ENCODE data around the gene RNF213. TPM values are rescaled to one million over a fixed set of nuclear protein-coding genes. Genes with fewer than 3 reads are reported as not detected.
"Not testable (repeated sequence)": the region's sequence is repeated elsewhere in the genome, so short reads cannot be mapped to it uniquely, and the experiment has no call there.

The RNF213 gene
- polyA plus RNA-seq, 1 donor: 31.0 TPM

DNA sequence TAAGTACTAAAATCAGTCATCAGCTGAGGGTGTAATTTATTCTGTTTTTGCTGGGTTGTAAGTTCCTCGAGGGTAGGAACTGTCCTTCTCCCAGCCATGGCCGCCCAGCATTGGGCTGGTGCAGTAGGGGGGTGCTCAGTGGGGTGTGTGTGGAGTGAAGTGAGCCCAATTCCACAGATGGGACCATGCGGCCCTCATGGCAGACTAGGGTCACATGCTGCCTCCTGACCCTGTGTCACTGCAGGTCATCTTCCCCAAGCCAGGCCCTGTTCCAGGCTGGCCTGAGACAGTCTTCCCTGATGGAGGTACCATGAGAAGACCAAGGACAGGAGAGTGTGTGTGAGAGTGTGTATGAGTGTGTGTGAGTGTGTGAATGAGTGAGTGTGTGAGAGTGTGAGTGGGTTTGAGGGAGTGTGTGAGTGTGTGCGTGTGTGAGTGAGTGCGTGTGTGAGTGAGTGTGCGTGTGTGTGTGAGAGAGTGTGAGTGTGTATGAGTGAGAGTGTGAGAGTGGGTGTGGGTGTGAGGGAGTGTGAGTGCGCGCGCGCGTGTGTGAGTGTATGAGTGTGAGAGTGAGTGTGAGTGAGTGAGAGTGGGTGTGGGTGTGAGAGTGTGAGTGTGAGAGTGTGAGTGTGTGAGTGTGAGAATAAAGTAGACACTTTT is 36.7 kb upstream of the RNF213 start:
- DNase-seq (ENCODE audit: low read depth): no peak

DNA sequence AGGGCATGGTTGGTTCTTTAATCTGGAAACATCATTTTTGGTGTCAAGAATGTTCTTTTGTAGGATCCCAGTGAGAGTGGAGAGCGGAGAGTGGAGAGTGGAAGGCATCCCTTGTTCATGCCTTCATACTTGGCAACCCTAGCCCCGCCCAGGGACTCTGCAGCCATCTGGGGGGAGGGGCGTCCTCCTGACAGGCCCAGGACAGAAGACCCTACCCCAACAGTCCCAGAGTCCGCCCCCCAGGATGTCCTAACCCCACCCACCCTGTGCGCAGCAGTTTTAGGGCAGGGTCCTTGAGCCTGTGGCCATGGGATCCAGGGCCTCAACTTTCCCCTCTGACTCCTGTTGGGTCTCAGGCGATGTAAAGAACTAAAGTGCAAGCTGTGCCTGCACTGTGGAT is 36.0 kb upstream of the RNF213 start:
- no peak for DNase-seq (ENCODE audit: low read depth)

DNA sequence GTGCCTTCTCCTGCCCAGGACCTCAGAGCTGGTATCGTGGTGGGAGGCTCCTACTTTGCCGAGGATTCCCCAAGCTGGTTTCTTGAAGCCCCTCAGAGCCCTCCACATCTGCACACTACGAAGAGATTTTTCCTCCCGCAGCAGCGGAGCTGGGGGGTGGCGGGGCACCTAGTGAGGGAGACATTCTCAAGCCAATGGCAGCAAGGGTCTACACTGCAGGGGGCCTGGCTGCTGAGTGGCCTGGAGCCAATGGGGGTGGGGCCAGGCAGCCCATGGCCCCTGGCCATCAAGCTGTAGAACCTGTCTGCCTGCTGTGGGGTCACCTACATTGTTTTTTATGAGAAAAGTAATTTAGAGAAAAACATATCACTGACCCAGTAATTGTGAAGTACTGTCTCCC is 35.4 kb upstream of the RNF213 start:
- no peak for DNase-seq (ENCODE audit: low read depth)

DNA sequence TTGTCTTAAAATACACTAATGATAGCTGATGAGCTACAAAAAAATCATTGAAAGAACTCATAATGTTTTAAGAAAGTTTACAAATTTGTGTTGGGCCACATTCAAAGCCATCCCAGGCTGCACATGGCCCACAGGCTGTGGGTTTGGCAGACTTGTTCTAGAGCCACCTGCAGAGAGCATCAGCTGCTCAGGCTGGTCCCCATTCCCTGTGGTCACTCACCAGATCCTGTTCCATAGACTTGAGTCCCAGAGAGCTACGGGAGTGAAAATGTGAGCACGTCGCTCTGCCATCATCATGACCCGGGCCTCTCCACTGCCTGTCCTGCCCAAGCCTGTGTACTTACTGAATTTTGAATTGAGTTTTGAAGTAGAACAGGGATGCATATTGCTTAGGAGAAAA is 33.5 kb upstream of the RNF213 start:
- no peak for DNase-seq (ENCODE audit: low read depth)

DNA sequence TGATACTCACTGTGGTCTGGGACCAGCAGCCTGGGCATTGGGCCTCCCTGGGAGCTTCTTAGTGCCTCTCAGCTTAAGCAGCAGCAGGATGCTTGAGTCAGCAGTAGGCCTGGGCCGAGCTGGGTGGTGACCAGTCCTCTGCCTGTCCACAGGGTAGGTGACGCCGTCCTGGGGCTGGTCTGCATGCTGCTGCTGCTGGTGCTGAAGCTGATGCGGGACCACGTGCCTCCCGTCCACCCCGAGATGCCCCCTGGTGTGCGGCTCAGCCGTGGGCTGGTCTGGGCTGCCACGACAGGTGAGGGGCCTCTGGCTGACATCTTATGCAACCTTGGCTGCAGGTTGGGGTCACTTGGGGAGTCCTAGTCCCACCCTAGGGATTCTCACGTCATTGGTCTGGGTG is 33.0 kb upstream of the RNF213 start:
- no peak for DNase-seq (ENCODE audit: low read depth)

DNA sequence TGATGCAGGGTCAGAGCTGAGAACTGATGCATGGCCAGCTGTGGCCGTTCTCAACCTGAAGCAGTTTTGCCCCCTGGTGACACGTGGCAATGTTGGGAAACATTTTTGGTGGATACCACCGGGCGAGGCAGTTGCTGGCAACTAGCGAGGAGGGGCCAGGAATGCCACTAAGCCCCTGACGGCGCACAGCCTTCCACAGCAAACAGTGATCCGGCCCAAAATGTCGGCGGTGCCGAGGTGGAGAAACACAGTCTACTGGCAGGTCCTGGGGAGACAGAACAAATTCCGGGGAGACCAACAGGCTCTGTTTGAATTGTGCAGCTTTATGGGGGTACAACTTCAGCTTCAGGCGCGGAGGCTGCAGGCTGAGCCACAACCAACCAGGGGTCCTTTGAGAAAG is 32.2 kb upstream of the RNF213 start:
- no peak for DNase-seq (ENCODE audit: low read depth)

DNA sequence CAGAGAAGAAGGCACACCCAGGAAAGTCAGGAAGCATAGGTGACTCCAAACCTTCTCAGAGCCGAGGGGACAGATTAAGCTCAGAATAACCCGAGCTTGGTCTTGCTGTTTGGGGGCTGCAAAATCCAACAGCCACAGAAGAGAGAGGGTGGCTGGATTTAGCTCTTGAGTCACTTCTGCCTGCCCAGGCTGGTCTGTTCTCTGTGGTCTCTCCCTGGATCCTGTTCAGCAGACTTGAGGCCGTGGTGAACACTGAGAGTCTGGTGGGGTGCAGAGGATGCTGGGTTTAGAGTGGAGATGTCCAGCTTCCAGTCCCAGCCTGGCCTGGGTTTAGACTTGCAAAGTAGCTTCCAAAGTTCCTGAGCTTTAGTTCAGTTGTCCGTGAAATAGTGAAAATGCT is 31.6 kb upstream of the RNF213 start:
- no peak for DNase-seq (ENCODE audit: low read depth)

DNA sequence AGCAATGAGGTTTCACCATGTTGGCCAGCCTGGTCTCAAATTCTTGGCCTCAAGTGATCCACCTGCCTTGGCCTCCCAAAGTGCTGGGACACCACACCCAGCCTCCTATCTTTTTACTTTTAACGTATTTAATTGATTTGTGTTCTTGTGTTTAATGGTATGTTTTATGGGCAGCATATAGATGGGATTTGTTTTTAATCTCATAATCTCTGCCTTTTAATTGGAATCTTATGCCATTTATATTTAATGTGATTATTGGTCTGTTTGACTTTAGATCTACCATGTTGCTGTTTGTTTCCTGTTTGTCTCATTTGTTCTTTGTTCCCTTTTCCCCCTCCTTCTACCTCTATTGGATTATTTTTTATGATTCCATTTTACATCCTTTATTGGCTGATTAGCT is 28.2 kb upstream of the RNF213 start:
- no peak for DNase-seq (ENCODE audit: low read depth)

DNA sequence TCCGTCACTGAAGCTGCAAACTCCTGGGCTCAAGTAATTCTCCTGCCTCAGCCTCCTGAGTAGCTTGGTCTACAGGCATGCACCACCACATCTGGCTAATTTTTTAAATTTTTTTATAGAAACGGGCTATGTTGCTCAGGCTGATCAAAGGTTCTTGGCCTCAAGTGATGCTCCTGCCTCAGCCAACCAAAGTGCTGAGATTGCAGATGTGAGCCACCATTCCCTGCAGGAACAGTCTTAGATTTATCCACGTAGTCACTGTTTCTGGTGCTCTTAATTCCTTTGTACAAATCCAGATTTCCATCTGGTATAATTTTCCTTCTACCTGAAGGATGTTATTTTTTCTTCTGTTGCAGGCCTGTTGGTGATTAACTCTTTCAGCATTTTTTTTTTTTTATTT is 27.4 kb upstream of the RNF213 start:
- DNase-seq (ENCODE audit: low read depth): no peak

DNA sequence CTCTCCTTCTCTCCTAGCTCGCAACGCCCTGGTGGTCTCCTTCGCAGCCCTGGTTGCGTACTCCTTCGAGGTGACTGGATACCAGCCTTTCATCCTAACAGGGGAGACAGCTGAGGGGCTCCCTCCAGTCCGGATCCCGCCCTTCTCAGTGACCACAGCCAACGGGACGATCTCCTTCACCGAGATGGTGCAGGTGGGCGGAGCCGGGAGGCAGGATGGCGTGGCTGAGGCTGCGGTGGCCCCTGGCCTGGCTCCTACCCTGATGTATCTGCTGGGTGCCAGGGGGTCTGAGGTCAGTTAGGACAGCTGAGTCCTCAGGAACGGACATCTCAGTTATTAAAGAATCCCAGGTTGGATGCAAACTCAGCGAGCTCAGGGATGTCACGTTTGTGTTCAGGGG is 23.7 kb upstream of the RNF213 start:
- no peak for DNase-seq (ENCODE audit: low read depth)

DNA sequence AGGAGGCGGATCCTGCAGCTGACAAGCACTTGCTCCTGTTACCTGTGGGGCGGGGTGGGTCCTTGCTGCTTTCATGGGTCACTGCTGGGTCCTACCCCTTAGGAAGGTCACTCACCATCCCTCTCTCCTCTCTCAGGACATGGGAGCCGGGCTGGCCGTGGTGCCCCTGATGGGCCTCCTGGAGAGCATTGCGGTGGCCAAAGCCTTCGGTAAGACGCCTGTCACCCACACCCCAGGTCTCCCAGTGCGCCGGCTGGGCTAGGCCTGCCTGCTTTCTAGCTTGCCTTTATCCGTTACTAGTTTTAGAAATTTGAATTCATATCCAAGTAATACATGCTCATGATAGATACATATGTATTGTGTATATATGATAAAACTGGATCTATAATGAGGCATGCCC is 23.3 kb upstream of the RNF213 start:
- DNase-seq (ENCODE audit: low read depth): no peak

DNA sequence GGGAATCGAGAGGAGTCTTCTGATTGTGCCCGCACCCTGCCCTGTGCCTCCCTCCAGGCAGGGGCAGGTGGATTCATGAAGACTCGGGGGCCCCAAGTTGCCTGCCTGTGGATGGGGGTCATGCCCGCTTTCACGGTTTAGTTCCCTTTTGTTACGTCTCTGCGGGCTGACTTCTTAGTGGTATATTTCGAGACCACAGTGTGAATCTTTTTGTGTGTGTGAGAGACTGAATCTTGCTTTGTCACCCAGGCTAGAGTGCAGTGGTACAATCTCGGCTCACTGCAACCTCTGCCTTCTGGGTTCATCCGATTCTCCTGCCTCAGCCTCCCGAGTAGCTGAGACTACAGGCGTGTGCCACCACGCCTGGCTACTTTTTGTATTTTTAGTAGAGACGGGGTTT is 18.1 kb upstream of the RNF213 start:
- DNase-seq (ENCODE audit: low read depth): no peak

DNA sequence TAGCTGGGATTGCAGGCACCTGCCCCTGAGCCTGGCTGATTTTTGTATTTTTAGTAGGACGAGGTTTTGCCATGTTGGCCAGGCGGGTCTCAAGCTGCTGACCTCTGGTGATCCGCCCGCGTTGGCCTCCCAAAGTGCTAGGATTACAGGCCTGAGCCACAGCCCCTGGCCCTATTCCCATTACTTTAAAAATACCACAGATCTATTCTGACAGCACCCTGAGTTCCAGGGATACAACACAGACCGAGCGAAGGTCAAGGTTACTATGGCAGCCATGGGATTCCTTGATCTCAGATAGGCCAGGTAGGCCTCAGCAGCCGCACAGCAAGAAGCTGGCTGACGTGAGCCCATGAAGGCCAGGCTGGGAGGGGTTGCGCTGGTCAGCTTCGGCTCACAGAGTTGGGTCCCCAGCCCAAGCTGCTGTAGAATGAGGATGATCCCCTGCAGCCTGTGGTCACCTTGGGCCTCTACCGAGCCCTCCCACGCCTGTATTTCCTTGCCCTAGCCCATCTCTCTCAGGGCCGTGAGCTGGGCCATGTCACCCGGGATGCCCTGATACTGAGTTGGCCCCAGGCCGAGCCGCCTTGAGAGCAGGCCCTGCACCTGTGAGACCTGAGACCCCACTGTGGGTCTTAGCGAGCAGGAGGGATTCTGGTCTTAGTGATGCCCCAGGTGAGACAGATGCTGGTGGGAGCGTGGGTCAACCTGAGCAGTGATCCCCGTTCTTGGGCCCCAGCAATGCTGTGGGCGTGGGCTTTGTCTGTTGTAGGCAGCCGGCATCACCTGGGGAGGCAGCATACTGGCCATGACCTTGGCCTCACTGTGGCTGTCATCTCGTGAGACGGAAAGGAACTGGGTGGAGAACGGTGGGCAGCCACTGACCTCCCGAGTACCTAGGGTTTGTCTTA is 16.9 kb upstream of the RNF213 start:
- DNase-seq (ENCODE audit: low read depth): no peak

DNA sequence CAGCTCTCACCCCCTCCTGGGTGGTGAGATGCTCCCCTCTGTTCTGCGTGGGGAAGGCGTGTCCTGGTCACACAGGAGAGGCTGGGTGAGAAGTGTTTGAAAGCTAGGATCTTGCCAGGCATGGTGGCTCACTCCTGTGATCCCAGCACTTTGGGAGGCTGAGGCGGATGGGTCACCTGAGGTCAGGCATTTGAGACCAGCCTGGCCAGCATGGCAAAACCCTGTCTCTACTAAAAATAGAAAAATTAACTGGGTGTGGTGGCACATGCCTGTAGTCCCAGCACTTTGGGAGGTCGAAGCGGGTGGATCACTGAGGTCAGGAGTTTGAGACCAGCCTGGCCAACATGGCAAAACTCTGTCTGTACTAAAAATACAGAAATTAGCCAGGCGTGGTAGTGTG is 16.2 kb upstream of the RNF213 start:
- not testable (repeated sequence) for DNase-seq (ENCODE audit: low read depth)

DNA sequence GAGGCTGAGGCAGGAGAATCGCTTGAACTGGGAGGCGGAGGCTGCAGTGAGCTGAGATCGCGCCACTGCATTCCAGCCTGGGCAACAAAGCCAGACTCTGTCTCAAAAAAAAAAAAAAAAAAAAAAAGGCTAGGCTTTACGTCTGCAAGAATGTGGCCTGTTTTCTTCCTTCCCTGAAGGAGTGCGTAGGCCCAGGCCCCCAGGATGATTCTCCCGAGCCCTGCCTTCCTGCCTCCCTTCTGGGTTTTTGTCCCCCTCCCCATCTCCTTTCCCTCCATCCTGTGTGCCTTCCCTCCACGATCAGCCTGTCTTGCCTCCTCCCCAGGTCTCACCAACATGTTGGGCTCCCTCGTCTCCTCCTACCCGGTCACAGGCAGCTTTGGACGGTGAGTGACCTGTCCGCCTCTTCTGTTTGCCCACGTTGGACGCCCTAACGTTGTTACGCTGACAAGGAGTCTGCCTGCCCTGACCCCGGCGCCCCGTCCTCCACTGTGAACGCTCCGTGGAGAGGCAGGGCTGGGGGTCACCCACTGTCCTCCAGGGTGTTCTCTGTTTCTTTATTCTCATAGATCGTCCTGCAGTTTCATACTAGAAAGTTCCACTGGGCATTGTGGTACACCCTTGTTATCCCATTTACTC is 15.7 kb upstream of the RNF213 start:
- no peak for DNase-seq (ENCODE audit: low read depth)

DNA sequence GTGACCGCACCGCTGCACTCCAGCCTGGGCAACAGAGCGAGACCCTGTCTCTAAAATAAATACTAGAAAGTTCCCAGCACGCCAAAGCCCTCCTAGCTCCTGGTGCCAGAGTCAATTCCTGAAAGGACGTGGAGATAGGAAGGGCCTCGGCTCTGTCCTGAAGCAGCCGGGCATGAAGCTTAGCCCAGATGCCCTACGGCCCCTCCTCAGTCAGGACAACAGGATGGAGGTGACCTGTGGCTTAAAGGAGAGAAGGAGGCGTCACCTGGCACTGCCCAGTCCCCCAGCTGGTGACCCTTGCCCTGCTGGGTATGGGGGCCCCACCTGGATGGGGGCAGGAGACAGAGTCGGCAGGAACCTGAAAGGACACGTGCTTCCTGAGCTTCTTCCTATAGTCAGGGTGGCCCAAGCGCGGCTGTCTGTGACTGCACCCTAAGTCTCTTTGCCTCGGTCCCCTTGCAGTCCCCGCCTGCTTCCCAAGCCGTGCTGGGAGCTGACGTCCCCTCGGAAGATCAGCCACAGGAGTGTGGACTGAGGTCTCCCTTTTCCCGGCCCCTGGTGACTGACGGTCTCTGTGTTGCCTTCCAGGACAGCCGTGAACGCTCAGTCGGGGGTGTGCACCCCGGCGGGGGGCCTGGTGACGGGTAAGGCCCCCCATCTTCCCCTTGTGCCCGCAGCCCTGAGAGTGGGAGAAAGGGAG is 14.9 kb upstream of the RNF213 start:
- no peak for DNase-seq (ENCODE audit: low read depth)

DNA sequence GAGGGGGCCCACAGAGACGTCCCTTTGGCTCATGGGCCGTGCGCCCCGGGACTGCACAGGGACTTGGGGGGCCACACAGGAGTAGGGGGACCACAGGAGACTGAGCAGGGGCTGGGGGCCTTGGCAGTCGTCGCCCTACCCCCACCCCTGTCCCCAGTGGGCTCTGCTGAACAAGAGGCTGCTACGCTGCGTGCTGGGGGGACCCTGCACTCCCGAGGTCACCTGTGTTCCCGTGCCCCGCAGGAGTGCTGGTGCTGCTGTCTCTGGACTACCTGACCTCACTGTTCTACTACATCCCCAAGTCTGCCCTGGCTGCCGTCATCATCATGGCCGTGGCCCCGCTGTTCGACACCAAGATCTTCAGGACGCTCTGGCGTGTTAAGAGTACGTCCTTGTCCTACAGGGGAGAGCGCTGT is 14.4 kb upstream of the RNF213 start:
- no peak for DNase-seq (ENCODE audit: low read depth)

DNA sequence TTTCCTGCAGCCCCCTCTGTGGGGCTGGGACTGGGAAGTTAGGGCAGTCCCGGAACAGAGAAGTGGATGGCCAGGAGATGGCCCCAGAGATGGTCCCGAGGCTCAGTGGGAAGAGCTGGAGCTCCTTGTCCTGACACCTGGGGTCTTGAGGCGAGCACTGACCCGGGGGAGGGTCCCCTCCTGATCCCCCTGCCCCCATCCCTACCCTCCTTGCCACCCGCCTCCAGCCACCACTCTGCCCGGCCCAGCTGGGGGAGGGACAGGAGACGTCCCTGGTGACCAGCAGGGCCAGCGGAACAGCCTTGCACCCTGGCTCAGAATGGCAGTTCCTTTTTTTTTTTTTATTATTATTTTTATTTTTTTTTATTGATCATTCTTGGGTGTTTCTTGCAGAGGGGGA is 13.9 kb upstream of the RNF213 start:
- no peak for DNase-seq (ENCODE audit: low read depth)

DNA sequence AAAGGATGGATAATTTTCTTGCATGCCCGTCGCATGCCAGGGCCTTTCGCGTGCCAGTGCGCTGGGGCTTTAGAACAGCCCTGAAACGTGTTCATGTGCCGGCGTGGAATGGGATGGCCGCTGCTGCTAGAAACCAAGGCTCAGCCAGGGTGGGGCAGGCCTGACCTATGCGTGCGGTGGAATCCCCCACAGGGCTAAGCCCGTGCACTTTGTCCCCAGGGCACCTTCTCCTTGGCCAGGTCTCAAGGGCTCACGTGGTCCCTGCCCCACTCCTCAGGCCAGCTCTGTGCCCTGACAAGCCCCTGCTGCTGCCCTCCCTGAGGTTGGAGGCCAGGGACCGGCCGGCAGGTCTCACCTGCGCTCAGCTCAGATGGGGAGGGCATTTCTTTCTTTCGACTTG is 13.1 kb upstream of the RNF213 start:
- DNase-seq (ENCODE audit: low read depth): no peak

DNA sequence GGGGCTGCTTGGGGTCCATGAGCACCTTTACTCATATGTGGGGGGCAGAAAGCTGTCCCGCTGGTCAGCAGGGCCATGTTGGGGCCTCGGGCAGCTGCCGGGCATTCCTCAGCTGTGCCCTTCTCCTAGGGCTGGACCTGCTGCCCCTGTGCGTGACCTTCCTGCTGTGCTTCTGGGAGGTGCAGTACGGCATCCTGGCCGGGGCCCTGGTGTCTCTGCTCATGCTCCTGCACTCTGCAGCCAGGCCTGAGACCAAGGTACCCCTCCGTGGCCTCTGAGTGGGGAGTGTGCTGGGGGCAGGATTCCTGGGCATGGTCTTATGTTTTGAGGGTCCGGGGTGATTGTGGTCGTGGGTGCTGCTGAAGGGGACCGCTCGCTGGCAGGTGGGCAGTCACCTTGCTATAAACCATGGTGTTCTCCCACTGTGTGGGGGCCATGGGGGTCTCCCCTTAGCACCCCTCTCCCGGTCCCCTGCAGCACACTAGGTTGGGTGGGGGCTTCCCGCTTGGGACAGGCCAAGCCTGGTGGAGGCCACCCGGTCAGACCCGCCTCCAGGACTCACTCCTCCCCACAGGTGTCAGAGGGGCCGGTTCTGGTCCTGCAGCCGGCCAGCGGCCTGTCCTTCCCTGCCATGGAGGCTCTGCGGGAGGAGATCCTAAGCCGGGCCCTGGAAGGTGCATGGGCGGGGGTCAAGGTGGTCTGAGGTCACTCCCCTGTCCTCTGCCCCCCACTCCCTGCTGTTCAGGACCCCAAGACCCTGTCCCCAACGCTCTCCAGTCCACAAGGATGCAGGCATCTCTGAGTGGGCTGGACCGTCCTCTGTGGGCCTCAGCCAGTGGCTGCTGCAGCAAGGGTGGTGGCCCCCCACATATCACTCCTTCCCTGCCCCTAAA is 12.4 kb upstream of the RNF213 start:
- DNase-seq (ENCODE audit: low read depth): no peak

Data from forelimb muscle (tissue), 1 donor.